HG02623 (cell line): ENCODE data around the gene RHOBTB1.

Experiments used
- ATAC-seq: cut with Tn5 transposase; IDR thresholded peaks from one replicate; pipeline ENCODE4 v1.9.1; 2021; ENCODE audit warnings: moderate library complexity; ENCODE audit not compliant: unreplicated experiment

The RHOBTB1 gene

DNA sequence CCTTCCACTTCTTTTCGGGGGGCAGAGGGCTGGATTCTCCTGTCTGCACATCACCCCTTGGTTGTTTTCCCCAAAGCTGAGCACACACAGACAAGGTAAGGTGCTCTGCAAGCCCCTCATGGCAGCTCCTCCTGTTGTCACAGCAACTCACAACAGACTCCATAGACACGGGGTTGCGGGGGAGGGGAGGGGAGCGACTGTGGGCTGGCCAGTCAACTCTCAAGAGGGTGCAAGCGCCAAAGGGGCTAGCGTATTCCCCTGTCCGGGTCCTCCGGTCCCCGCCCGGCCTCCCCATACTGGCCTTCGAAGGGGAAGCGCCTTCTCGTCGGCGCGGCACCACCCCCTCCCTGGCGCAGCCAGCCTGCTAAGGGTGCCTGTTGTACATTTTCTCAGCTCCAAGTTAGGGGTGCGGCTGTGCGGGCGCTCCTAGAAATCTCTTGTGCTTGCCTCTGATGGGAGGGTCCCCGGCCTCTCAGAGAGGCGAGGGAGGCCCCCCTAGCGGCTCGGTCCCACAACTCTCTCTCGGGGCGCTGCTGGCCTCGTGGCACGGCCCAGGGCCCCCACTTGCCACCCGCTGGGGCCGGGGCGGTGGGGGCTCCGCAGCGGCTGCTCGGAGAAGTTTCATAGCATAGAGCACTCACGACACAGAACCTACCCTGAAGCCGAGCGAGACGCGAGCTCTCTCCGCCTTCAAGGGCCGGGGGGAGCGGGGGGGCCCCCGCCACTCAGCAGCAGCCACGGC is 498 bp downstream of the RHOBTB1 start:
- ATAC-seq = peak; percentile 18

- ATAC-seq = peak; percentile 65
These were observed 1.1 kb downstream of the RHOBTB1 start for GRCh38 chr10:60942788-60943315.

- ATAC-seq = no peak
These were observed 1.7 kb downstream of the RHOBTB1 start for GRCh38 chr10:60942134-60942787.

GRCh38 chr10:60940446-60940845 is 3.5 kb downstream of the RHOBTB1 start:
- ATAC-seq = no peak

GRCh38 chr10:60937784-60938654 is 6.0 kb downstream of the RHOBTB1 start:
- ATAC-seq = no peak

DNA sequence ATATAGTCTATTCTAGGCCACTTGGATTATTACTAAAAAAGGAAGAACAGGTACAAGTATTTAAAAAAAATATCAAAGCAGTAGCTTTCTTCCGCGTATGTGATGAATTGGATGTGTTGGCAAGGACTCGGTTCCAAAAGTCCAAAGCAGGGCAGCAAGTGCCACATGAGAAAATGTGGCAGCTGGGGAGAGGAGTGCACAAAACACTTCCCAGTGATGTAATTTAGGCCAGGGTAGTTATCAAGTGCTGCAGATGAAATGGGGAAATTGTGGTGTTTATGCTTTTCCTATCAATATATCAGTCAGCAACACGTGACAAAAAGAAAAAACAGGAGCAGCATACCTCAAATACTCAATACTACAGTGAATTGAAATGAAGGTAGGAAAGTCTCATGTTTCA is 7.0 kb downstream of the RHOBTB1 start:
- no peak for ATAC-seq

GRCh38 chr10:60934215-60935175 is 9.5 kb downstream of the RHOBTB1 start:
- no peak for ATAC-seq

GRCh38 chr10:60932756-60933155 is 11.2 kb downstream of the RHOBTB1 start:
- no peak for ATAC-seq

DNA sequence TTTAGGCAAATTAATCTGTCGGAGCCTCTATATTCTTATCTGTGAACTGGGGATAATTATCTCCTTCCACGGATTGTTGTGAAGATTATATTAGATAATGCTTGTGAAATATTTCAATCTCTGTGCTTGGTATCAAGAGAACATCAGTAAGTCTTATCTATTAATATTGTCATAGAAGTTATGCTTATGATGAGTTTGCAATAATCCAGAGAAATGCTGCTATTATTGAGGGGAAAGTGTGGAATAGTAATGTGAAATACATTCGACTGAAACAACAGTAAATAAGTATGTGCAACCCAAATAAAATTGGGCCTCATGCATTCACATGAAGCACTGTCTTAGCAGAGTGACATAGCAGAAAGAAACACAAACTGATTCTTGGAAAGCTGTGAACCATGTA is 13.7 kb downstream of the RHOBTB1 start:
- ATAC-seq = no peak

GRCh38 chr10:60921633-60922032 is 22.4 kb downstream of the RHOBTB1 start:
- no peak for ATAC-seq

DNA sequence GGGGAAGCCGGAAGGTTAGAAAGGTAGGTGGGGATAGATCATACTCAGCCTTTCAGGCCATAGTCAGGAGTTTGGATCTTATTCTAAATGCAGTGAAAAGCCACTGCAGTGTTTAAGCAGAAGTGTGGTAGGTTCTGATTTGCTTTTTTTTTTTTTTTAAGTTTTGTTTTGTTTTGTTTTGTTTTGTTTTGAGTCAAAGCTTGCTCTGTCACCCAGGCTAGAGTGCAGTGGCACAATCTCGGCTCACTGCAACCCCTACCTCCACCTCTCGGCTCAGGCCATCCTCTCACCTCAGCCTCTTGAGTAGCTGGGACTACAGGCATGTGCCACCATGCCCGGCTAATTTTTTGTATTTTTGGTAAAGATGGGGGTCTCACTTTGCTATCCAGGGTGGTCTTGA is 23.5 kb downstream of the RHOBTB1 start:
- no peak for ATAC-seq

GRCh38 chr10:60919551-60919950 is 24.4 kb downstream of the RHOBTB1 start:
- no peak for ATAC-seq

GRCh38 chr10:60917331-60918280 is 26.4 kb downstream of the RHOBTB1 start:
- ATAC-seq = no peak

GRCh38 chr10:60916025-60916424 is 28.0 kb downstream of the RHOBTB1 start:
- no peak for ATAC-seq

DNA sequence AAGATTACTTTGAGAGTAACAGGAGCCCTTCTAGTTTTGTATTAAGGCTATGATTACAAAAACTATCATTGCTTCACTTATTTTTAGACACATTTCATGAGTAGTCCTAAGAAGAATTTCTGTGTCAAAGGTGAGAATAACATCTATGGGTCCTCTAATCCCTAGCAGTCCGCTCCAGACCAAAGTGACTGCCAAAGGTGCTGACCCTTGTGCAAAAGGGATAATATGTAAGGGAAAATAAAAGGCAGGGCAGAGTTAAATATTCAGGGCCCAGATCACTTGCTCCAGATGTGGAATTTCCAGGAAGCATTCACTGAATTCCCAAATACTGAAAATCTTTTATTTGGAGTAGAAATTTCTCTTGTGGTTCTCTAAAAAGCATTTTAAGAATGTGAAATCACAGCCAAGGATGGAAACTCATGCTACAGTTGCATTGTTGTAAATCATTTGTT is 29.3 kb downstream of the RHOBTB1 start:
- no peak for ATAC-seq

DNA sequence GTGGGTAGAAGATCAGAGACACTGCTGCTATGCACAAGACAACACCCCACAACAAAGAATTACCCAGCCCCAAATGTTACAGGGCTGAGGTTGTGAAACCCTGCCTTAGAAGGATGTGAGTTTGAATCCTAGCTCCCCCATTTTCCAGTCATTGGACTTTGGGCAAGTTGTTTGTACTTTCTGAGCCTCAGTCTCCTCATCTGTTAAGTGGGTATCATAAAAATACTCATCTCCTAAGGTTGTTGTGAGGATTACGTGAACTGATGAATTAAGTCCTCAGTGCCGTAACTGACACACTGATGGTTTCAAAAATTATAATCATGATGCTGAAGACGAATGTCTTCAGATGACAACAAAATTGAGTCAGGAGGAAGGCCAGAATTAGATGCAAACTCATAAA is 30.3 kb downstream of the RHOBTB1 start:
- no peak for ATAC-seq

GRCh38 chr10:60913071-60913470 is 30.9 kb downstream of the RHOBTB1 start:
- no peak for ATAC-seq

- no peak for ATAC-seq
These were observed 32.3 kb downstream of the RHOBTB1 start for GRCh38 chr10:60911715-60912114.

DNA sequence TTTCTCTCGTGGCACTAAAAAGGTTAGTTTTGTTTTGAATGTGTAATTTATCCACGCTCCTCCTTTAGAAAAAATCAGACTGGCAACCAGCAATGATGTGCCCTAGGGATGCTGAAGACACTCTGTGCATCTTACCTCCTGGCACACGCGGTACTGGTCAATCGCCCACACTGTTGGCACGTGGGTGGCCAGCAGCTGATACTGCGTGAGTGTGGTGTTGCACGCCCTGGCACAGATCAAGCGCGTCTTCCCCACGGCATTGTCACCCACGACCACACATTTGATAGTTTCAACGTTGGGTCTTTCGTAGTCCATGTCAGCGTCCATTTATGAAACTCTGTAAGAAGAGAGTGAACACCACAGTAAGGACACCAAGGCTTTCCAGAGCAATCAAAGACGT is 32.8 kb downstream of the RHOBTB1 start:
- no peak for ATAC-seq
